H7 (cell line): ENCODE data around the gene TBL1X. TPM values are rescaled to one million over a fixed set of nuclear protein-coding genes. Genes with fewer than 3 reads are reported as not detected.

ENCODE experiments used
- DNase-seq: peaks from one replicate; pipeline ENCODE4 v3.0.0; 2012
- H3K27me3 ChIP-seq: 2 replicates; pipeline ENCODE4 v1.6.0; 2011; ENCODE audit warnings: mild to moderate bottlenecking, low read length; ENCODE audit not compliant: control insufficient read depth, insufficient read depth
- H3K36me3 ChIP-seq: replicated peaks from 2 replicates; pipeline ENCODE4 v1.5.1; 2011; ENCODE audit warnings: low read length; ENCODE audit not compliant: control insufficient read depth, insufficient read depth
- H3K4me3 ChIP-seq: 2 replicates; pipeline ENCODE4 v1.5.1; 2011; ENCODE audit warnings: low read depth, mild to moderate bottlenecking, control low read depth, low read length, moderate library complexity; ENCODE audit not compliant: insufficient read depth
- total RNA-seq: library from RNA; depleted of rRNA; stranded (reverse); fragments of >200 nt; shearing (Covaris generic); gene quantifications from 2 replicates; pipeline ENCODE4 v1.2.3, GENCODE V29; 2014

Gene TBL1X
- total RNA-seq, 1 experiment from 2014 or later = 57.0 TPM

DNA sequence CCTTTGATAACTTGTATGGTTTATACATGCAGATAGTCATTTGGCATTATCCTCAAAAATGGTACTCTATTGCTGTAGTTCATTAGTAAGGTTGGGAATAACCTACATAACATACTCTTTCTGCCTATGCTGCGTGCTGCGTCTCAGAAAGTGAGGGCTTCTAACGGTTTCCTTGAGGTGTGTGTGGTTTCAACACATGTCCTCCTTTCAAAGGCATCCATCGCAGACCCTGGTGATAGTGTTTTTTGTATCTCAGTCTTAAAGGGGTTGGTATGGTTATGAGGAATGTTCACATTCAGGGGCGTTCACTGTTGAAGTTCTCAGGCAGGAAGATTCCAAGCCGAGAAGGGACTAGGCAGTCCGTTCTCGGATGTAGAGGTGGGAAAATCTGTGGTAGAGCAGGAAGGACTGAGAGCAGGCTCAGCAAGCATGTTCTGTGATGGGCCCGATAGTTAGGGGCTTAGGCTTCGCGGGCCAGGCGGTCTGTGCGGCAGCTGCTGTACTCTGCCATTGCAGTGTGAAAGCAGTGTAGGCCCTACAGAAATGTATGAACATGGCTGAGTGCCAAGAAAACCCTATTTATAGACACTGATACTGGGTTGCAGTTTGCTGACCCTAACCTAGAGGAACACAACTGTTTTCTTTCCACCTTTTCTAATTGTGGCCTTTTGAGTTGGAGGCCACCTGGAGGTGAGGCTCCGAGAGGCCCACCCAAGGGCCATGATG, 177.6 kb downstream of the TBL1X start:
- Histone ChIP-seq H3K4me3 (no peak overlapping the region), H3K27me3 (no peaks in the 10 kb centered on the region), H3K36me3 (no peaks in the 10 kb centered on the region)
- DNase-seq = no peak

DNA sequence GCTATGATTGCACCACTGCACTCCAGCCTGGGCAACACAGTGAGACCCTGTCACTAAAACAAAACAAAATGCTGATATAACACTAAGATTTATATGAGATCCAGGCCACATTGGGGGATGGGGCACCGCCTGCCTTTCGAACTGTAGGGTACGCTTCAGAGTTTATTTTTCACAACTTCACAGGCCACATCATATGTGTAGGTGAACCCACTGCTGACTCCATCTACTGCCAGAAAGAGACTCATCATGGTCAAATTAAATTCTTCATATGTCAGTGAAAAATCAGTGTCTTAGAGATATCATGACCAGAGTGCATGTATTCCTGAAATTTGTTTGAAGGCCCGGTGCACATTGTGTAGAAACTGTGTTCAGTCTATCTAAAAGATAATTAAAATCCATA, 178.9 kb downstream of the TBL1X start:
- Histone ChIP-seq H3K36me3 (no peaks in the 10 kb centered on the region), H3K4me3 (no peak overlapping the region), H3K27me3 (no peaks in the 10 kb centered on the region)
- DNase-seq = no peak

DNA sequence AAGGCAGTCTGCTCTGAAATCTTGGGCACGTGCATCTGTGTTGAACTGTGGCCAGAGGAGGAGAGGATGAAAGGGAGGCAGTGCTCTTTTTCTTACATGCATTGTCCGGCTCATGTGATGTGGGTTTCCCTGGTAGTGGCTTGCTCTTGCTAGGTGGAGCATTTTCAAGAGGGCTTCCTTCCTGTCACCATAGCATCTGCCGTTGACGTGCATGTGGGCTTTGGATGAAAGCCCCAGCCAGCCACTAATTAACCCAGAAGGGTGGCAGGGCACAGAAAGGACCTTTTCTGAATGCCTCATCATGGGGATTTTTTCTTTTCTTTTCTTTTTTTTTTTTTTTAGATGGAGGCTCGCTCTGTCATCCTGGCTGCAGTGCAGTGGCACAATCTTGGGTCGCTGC, 179.5 kb downstream of the TBL1X start:
- Histone ChIP-seq H3K36me3 (no peaks in the 10 kb centered on the region), H3K4me3 (no peak overlapping the region), H3K27me3 (no peaks in the 10 kb centered on the region)
- DNase-seq = no peak

DNA sequence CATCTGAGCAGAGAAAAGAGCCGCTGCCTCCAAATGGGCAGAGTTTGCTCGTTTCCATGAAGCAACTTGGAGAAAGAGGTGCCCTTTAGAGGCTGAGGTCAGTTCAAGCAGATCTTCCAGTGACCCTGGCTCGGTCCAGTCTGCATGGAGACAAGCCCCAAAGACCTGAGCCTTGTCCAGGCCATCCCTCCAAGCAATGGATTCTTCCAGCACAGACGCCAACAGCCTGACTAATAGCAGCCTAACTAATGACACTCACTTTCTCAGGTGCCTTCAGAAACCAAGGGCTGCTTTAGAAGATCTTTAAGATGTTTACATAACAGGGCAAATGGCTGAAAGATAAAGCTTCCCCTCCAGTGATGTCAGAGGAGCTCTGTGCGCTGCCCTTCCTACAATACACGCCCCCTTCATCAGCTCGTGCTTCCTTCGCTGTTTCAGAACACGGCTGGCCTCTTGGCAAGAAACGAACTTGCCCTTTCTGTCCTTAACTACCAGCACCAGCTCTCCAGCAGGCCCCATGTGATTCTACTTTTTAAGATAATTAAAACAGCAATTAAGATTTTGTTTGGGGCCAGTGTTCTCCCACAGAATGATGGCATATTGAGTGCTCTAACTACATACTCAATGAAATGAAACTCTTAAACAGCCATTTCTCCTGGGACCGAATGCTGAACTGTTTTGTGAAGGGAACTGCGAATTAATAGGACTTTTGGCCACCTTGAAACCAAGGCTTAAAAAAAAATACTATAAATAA, 181.8 kb downstream of the TBL1X start:
- no peak overlapping the region for H3K4me3 ChIP-seq
- no peaks in the 10 kb centered on the region for H3K36me3 ChIP-seq
- H3K27me3 ChIP-seq = no peaks in the 10 kb centered on the region
- no peak for DNase-seq

DNA sequence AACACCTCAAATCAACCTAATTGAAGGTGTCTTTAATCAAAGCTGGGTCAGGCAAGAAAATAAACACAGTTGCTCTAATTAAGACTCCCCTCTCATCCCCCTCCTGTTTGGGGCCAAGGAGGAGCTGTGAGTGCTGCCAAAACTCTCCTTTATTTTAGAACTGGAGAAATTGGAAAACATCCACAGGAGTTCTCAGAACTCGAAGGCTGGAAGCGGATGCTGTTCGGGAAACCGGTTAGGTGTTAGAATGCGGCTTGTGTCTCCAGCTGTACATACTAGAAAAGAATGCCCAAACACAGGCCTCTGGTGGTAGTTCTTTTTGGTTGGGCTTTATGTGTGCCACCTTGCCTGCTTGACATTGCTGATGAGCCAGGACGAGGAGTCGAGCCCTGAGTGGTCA, 182.6 kb downstream of the TBL1X start:
- no peak for DNase-seq
- Histone ChIP-seq H3K36me3 (no peaks in the 10 kb centered on the region), H3K4me3 (no peak overlapping the region), H3K27me3 (no peaks in the 10 kb centered on the region)

DNA sequence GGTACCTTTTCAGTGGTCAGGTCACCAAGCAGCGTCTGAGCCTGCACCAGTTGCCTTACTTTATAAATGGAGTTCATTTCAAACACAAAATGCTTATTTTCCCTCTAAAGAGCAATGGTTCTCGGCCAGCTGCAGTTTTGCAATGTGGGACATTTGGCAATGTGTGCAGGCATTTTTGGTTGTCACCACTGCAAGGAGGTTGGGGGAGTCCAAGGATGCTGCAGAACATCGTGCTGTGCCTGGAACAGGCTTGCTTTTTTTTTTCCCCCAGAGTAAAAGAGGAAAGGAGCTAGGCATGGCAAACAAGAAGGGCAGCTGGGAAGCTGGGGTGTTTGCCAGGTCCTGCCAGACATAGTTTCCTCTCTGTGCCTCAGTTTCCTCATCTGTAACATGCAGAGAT, 185.2 kb downstream of the TBL1X start:
- DNase-seq = no peak
- Histone ChIP-seq H3K36me3 (no peaks in the 10 kb centered on the region), H3K4me3 (no peak overlapping the region), H3K27me3 (no peaks in the 10 kb centered on the region)

DNA sequence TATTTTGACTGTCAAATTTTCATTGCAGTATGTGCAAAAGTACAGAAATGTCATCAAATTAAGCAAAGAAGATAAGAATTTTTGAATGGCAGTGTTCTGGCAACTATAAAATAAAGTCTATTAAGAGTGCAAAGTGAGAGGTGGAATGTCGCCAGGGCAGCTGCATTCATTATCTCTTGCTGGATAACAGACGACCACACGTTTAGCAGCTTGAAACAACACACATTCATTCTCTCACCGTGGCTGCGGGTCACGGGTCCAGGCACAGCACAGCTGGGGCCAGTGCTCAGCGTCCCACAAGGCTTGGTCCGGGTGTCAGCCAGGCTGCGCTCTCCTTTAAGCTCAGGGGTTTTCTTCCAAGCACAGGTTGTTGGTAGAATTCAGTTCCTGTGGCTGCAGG, 186.9 kb downstream of the TBL1X start:
- no peaks in the 10 kb centered on the region for H3K36me3 ChIP-seq

DNA sequence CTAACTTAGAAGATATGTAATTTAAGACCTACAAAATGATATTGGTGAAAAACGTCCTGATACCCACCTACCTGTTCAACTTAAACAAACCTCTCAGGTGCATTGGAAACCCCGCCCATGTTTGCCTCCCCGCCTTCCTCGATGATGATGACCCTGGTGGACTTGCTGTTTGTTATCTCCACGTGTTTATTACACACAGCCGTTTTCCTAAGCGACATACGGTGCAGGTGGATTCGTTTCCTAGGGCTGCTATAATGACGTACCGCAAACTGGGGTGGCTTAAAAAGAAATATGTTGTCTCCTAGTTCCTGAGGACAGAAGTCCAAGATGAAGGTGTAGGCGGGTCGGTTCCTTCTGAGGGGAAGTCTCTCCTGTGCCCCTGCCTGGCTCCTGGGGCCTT, 190.1 kb downstream of the TBL1X start:
- DNase-seq = no peak
- no peaks in the 10 kb centered on the region for H3K36me3 ChIP-seq
- H3K27me3 ChIP-seq = no peaks in the 10 kb centered on the region
- H3K4me3 ChIP-seq = no peak overlapping the region

More for the DNA sequence above, 186.9 kb downstream of the TBL1X start:
- no peak for DNase-seq
- Histone ChIP-seq H3K4me3 (no peak overlapping the region), H3K27me3 (no peaks in the 10 kb centered on the region)

DNA sequence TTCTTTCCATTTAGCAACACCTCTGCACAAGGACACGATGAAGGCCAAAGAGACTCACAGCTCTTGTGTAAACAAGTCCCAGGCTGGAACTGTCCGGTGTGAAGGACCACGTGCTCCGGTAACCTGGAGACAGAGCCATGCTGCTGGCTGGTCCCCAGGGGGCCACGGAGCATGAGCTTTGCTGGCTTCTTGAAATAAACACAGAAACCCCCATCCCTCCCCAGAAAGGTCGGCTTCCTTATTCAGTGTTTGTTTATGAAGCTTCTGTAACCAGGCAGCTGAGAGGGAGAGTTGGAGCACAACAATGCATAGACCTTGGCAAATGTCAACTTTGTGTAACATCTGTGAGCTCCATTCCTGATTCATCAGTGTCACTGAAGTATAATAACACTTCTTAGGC, 191.4 kb downstream of the TBL1X start:
- Histone ChIP-seq H3K27me3 (no peaks in the 10 kb centered on the region), H3K4me3 (no peak overlapping the region), H3K36me3 (no peaks in the 10 kb centered on the region)
- no peak for DNase-seq

DNA sequence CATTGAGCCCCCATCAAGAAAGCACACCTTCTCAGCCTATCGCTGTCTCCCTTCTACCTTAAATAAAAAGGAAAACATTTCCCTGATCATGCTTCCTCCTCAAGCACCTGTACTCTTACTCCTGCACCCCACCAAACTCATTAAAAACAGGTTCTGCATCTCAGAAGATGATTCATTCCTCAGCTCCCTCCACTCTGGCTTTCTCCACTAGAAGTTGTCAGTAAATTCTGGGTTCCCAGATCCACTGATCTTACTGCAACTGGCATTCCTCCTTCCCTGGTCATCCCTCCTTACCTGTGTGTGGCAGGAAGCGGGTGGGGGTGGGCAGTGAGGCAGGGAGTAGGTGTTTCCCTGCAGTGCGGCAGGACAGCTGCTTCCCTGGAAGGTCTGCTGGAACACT, 192.0 kb downstream of the TBL1X start:
- DNase-seq = no peak
- no peaks in the 10 kb centered on the region for H3K27me3 ChIP-seq
- H3K36me3 ChIP-seq = no peaks in the 10 kb centered on the region
- no peak overlapping the region for H3K4me3 ChIP-seq

DNA sequence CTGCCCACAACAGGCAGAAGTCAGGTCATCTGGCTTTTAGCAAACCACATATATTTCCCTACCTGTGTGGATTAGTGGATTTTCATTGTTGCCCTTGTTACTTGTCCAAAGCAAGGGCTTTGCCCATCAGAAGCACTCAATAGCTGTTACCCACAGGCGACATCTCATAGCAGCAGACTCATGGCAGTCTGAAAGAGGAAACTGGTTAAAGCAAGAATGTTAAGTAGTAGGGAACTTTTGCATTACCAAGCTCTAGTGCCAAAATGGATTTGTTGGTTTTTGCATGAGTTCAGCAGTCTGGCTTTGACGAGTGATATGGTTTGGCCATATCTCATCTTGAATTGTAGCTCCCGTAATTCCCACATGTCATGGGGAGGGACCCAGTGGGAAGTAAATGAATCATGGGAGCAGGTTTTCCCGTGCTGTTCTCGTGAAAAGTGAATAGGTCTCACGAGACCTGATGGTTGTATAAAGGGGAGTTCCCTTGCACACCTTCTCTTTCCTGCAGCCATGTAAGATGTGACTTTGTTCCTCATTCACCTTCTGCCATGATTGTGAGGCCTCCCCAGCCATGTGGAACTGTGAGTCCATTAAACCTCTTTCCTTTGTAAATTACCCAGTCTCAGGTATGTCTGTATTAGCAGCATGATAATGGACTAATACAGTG, 192.9 kb downstream of the TBL1X start:
- no peak for DNase-seq
- Histone ChIP-seq H3K27me3 (no peaks in the 10 kb centered on the region), H3K4me3 (no peak overlapping the region), H3K36me3 (no peaks in the 10 kb centered on the region)

DNA sequence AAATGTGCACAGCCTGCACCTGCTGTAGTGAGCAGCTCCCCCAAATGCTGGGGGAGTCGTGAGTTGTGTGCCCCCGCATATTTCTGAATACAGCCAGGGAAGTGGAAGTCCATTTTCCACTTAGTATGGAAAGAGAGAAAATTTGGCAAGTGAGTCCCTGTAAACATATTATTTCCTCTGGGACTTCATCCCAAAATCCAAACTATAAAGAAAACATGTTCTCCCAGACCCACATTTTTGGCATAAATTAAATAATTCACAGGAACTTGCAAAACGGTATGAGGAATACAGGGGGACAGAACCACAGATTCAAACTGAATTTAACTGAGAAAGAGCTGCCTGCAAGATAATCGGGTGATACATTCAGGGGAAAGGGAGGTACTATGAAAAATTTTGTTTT, 193.6 kb downstream of the TBL1X start:
- DNase-seq = no peak
- no peaks in the 10 kb centered on the region for H3K27me3 ChIP-seq
- no peaks in the 10 kb centered on the region for H3K36me3 ChIP-seq
- H3K4me3 ChIP-seq = no peak overlapping the region

DNA sequence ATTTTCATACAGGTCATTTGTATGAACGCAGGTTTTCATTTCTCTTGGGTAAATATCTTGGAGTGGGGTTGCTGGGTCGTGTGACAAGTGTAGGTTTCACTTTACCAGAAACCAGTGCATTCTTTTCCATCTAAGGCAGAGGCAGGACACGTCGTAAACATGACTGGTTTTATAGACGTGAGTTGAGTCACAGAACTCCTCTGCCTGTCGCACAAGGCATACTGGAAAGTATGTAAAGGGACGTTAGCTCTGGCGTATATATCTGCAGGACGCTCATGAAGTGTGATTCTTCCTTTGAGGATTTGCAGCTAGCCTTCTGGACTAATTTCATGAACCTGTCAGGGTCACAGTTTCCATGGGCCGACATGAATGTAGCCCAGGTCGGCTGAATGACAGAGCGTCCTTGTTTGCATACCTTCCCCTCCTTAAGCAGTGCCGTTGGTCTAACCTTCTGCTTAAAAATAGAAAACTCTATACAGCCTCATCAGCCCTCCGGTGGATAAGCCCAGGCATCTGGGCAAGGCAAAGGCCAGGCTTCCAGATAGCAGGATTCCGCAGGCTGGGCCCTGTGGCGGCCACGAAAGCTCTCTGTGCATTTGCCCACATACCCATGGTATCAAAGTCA, 194.8 kb downstream of the TBL1X start:
- H3K36me3 ChIP-seq = no peaks in the 10 kb centered on the region

DNA sequence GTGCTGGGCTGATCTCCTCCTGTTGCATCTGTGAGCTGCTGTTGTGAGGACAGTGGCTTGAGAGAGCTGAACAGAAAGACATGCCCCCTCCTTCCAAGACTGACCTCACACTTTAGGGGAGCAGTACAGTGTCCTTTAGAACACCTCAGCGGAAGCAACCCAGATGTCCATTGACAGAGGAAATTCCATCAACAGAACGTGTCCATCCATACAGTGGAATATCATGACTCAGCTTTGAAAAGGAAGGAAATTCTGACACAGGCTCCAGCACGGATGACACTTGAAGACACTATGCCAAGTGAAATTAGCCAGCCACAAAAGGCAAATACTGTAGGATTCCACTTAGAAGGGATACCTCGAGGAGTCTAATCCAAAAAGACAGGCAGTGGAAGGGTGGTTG, 197.3 kb downstream of the TBL1X start:
- DNase-seq = no peak
- no peak overlapping the region for H3K4me3 ChIP-seq
- H3K27me3 ChIP-seq = no peaks in the 10 kb centered on the region
- H3K36me3 ChIP-seq = no peaks in the 10 kb centered on the region

More for the DNA sequence above, 194.8 kb downstream of the TBL1X start:
- Histone ChIP-seq H3K27me3 (no peaks in the 10 kb centered on the region), H3K4me3 (no peak overlapping the region)
- DNase-seq = no peak

DNA sequence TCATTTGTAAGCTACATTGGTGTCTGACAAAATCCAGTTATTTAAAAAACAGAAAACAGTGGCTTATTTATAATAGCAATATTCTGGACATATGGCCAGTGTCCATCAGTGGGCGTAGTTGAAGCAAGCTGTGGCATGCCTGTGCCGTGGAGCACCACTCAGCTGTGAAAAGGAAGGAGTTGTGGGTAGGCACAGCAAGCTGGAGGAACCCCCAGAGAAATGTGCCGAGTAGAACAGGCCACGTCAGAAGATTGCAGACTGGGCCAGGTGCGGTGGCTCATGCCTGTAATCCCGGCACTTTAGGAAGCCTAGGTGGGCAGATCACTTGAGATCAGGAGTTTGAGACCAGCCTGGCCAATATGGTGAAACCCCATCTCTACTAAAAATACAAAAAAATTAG, 198.4 kb downstream of the TBL1X start:
- Histone ChIP-seq H3K36me3 (no peaks in the 10 kb centered on the region), H3K27me3 (no peaks in the 10 kb centered on the region), H3K4me3 (no peak overlapping the region)
- DNase-seq = no peak
